Measurements from ENCODE around the gene MAP4K2. TPM values are rescaled to one million over a fixed set of nuclear protein-coding genes. Genes with fewer than 3 reads are reported as not detected.

MAP4K2 gene
- total and polyA plus RNA-seq, 9 of the 15 experiments (the other 6 are each of a cell fraction or from before 2014, with no cell fraction given): 0.13 to 14.5 (median 7.3) TPM

DNA sequence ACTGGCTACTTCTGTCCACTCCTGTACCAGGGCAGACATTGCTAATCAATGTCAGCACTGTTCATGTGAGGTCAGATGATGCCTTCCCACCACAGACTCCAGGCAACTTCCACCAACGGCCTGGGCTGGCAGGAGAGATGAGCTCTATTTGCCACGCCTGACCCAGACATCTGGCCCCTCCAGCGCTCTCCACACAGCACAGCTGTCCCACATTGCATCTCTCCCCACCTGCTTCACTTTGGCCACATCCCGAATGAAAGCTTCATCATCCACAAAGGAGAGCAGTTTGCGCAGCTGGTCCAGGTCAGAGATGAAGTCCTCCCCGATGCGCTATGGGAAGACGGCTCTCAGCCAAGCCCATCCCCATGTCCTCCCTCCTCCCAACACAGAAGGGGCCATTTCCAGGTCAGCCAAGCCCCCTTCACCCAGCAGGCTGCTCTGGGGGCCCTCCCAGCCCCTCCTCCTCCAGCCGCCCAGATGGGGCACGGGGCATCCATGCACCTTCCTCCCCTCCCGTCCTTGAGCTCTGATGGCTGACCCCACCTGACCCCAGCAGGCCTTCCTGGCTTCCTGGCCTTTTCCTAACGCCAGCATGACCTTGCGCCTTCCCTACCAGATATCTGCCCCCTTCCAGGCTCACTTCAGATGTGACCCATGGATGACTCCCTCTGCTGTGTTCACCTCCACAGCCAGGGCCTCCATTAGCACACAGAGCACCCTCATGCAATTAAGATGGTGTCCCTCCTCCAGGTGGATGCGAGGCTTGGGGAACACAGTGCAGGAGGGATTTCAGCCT lies 50.6 kb downstream of the MAP4K2 start:
- TF ChIP-seq, protein P1, sequence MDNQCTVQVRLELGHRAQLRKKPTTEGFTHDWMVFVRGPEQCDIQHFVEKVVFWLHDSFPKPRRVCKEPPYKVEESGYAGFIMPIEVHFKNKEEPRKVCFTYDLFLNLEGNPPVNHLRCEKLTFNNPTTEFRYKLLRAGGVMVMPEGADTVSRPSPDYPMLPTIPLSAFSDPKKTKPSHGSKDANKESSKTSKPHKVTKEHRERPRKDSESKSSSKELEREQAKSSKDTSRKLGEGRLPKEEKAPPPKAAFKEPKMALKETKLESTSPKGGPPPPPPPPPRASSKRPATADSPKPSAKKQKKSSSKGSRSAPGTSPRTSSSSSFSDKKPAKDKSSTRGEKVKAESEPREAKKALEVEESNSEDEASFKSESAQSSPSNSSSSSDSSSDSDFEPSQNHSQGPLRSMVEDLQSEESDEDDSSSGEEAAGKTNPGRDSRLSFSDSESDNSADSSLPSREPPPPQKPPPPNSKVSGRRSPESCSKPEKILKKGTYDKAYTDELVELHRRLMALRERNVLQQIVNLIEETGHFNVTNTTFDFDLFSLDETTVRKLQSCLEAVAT (IDR thresholded peaks at IDR 0.05): peak in 1 of 2 experiments; percentile 88; a peak in 2 of 4 replicates
- peak; percentile 57; the same call in 1 of the 2 replicates for TF ChIP-seq ZNF263 (CRISPR knock-in tag; IDR thresholded peaks at IDR 0.05; ENCODE audit: borderline replicate concordance)
- peak; percentile 12; the same call in 1 of the 2 replicates for TF ChIP-seq CBFA2T3 (IDR thresholded peaks at IDR 0.05)
- TF ChIP-seq PHF8 (IDR thresholded peaks at IDR 0.05; ENCODE audit: borderline replicate concordance, low read length): no peak
- peak; percentile 93 for TF ChIP-seq ZBTB17 (CRISPR knock-in tag; IDR thresholded peaks at IDR 0.05)
- peak in 1 of 3 experiments; percentile 31 for TF ChIP-seq YY1 (IDR thresholded peaks at IDR 0.05; ENCODE audit: borderline replicate concordance in 1 of 3, control insufficient read depth in 1 of 3, extremely low read depth in 1 of 3, insufficient read depth in 3 of 3, insufficient read length in 1 of 3, insufficient replicate concordance in 2 of 3, low read depth in 1 of 3, low read length in 2 of 3)
- TF ChIP-seq, protein P2, sequence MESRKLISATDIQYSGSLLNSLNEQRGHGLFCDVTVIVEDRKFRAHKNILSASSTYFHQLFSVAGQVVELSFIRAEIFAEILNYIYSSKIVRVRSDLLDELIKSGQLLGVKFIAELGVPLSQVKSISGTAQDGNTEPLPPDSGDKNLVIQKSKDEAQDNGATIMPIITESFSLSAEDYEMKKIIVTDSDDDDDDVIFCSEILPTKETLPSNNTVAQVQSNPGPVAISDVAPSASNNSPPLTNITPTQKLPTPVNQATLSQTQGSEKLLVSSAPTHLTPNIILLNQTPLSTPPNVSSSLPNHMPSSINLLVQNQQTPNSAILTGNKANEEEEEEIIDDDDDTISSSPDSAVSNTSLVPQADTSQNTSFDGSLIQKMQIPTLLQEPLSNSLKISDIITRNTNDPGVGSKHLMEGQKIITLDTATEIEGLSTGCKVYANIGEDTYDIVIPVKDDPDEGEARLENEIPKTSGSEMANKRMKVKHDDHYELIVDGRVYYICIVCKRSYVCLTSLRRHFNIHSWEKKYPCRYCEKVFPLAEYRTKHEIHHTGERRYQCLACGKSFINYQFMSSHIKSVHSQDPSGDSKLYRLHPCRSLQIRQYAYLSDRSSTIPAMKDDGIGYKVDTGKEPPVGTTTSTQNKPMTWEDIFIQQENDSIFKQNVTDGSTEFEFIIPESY (CRISPR knock-in tag; IDR thresholded peaks at IDR 0.05): no peak
- Histone ChIP-seq H3K79me2 (ENCODE audit: control insufficient read depth, insufficient read depth, low read length) (no peaks in the 10 kb centered on the region), H3K9ac (ENCODE audit: insufficient read depth in 1 of 2, low read depth in 2 of 2, low read length in 2 of 2) (peak overlapping the region in 1 of 2 experiments; percentile 66; a peak in 2 of 4 replicates), H3K36me3 (ENCODE audit: control insufficient read depth, insufficient read depth, low read length) (no peaks in the 10 kb centered on the region), H3K9me3 (replicated peaks; ENCODE audit: control insufficient read depth, insufficient read depth, low read depth, low read length) (no peaks in the 10 kb centered on the region), H3K27me3 (ENCODE audit: control insufficient read depth in 2 of 2, insufficient read depth in 2 of 2, low read length in 2 of 2) (no peaks in the 10 kb centered on the region), H3K27ac (ENCODE audit: extremely low read depth, low read depth, low read length) (no peak overlapping the region; the same call in 2 of the 3 replicates), H3K4me2 (ENCODE audit: insufficient read depth, low read length) (no peak overlapping the region), H4K20me1 (replicated peaks; ENCODE audit: control insufficient read depth, insufficient read depth, low read length) (no peaks in the 10 kb centered on the region), H2AFZ (ENCODE audit: low read depth, low read length) (no peak overlapping the region), H3K9me1 (ENCODE audit: control insufficient read depth, insufficient read depth, low read length) (no peaks in the 10 kb centered on the region), H3K4me3 (no peak overlapping the region), H3K4me1 (replicated peaks in 1 of 2; ENCODE audit: control insufficient read depth in 2 of 2, insufficient read depth in 2 of 2, low read length in 2 of 2) (peaks cover 11 to 40% of the 10 kb centered on the region in 2 experiments)
- in situ Hi-C loops (cut with MboI) (no loop called here), intact Hi-C loops (cut with micrococcal nuclease) (no loop called here)
- WGBS (ENCODE audit: insufficient coverage, low coverage, missing lambda C conversion rate): 60% methylated on average over 13 of the region's 14 CpGs
- no peak for FAIRE-seq
- ATAC-seq: no peak
- ChIA-PET CTCF (ENCODE audit: low intra/inter-chr PET ratio) (no interaction called here), POLR2A (interaction anchor here (0.5 to 2.1 kb wide), 4 partner anchors 8 to 572 kb away, joined by 3 to 6 read pairs (median 4); no protein-coding TSS in a partner anchor)
- BruUV-seq (replicated peaks): no TSS peak
- DNase-seq (ENCODE audit: extremely low read depth in 1 of 4, low spot score in 3 of 4): no peak

Measured in K562 (cell line).